Stimulated activated CD8-positive, alpha-beta memory T cell treated with anti-CD3 and anti-CD28 coated beads, Interleukin-15, amount 100 ng/mL, for 4 hours (primary cell): Measurements from ENCODE around the gene ZNF778.

Experiments
- DNase-seq, 2 donors: peaks; one replicate each; pipeline ENCODE4 v3.0.0-alpha.2; 2020; ENCODE audit warnings: low read depth in 2 of 2

ZNF778 gene

DNA sequence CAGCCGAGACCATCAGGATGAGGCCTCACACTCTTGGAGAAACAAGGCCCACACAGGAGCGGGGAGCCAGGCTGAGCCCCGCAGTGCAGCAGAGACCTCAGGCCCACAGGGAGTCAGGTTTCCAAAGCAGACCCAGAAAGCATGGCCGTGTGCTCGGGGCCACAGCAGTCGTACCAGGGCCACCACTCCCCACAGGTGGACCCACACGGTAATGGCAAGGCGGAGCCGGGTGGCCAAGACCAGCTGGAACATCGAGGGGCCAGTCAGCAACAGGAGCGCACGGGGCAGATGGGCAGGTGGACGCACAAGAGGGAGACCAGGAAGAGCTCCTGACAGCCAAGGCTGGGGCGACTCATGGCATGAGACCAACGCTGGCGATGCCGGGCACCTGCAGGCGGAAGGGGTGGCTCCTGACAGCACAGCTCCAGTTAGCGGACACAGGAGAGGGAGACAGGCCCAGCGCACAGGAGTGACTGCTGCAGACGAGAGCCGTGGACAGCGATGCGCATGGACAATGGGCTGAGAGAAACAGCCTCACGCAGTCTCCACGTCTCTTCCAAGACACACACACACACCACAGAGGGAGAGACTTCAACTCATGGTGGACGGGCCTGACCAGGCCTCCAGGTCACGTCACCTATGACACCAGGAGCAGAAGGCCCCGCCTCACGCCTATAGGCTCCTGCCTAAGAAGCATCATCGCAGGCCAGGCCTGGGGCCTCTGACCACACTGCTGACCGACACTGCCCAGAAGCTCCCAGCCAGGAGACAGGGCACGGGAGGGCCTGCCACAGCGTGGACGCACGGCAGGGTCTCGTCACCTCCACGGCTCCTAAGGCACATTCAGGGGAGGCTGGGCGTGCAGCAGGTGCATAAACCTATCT is 58.6 kb downstream of the ZNF778 start:
- DNase-seq, result no peak

DNA sequence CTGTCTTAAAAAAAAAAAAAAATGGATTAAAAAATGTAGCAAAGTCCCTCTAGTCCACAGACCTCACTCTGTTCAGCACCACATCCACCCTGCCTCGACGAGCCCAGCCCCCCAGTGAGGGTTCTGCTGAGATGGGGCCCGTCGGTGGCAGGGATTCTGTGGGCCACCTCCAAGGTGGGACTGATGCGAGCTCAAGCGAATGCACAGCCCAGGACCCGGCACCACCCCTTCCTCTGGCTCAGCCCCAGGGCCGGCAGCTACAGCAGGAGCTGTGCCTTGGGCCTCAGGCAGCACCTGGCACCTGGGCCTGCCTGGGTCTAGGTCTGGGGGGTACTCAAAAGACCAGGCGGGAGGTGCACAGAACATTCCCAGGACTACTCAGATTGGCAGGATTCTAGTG is 59.5 kb downstream of the ZNF778 start:
- DNase-seq, result no peak

DNA sequence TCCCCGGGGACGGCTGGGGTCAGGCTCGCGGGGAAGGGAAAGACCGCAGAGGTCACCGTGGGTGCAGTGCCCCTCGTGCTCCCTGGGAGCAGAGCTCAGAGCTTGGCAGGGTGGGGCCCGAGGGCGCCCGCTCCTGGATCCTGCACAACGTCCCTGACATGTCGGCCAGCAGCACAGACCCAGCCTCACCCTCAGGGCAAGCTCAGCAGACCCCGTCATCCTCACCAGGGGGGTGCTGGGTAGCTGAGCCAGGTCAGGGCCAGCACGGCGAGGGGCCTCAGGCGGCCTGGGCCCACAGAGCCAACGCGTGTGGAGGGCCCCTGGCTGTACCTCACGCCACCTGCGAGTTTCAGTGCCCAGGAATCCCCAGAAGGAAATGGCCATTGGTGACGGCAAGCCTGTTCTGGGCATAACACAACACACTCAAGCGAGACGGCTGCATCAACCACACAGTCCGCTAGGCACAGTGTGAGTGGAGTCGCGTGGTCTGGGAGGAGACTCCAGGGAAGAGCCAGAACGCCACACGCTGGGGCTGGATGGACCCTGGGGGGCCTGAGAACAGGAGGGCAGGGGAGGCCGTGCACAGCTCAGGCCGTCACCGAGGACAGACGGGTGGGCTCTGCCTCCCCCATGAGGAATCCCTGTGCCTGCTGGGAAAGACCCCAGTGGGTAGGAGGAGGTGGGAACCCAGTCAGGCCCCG is 60.3 kb downstream of the ZNF778 start:
- DNase-seq, result no peak

DNA sequence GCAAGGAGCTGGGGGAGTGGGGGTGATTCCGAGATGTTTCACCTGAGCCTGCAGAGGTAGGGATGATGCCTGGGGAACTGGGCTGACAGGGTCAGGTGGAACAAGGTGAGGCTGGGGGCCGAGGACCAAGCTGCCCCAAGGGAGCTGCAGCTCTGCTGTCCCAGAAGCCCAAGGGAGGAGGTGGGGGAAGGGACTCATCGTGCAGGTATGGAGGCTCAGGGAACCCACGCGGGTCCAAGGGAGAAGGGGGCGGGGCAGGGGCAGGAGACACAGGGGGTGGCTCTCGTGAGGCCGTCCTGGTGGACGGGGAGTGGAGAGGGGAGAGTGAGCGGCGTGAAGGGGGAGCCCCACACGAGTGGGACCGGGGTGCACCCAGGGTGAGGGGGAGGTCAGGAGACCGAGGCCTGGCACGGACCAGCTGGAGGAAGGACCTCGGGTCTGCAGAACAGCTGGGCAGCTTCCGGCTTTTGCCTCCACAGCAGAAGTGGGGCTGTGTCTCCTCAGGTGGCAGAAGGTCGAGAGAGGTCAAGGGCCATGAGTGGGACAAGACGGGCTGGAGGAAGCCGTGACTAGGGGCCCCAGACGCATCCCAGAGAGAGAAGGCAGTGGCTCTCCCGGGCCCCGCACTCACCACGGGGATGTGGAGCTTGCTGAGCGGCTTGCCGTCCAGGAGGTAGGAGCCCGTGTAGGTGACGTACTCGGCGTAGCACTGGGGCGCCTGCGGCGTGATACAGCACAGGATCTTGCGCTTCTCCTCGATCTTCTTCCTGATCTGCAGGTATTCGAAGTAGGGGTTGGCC is 61.1 kb downstream of the ZNF778 start:
- no peak for DNase-seq

DNA sequence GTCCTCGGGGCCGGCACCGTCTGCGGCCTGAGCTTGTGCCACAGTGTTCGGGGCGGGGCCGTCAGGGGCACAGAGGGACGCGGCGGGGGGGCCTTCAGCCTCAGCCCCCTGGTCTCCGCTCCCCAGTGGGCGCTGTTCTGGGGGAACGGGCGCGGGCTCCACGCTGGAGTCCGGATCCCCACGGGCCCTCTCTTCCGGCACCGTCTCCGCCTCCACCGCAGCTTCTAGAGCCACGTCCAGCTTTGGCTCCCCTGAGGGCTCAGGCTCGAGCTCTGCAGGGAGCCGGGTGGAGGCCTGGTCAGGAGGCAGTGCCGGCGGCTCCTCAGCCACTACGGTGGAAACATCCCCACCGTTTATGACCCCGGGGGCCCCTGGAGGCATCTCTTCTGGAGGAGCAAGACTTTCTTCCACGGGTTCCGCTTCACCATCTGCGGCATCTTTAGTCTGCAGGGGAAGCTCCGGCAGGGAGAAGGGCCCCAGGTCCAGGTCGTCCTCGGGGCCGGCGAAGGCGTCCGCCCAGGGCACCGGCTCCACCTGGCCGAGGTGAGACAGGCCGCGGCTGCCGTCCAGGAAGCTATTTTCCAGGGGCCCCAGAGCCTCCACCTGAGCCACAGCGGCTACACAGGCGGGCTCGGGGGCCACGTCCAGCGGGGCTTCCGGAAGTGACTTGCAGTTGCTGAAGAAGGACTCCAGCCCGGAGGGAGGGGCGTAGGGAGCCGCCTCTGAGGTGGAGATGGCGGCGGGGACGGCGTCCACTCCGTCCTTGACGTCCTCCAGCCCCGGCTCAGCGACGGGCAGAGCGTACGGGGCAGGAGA is 62.4 kb downstream of the ZNF778 start:
- no peak for DNase-seq

DNA sequence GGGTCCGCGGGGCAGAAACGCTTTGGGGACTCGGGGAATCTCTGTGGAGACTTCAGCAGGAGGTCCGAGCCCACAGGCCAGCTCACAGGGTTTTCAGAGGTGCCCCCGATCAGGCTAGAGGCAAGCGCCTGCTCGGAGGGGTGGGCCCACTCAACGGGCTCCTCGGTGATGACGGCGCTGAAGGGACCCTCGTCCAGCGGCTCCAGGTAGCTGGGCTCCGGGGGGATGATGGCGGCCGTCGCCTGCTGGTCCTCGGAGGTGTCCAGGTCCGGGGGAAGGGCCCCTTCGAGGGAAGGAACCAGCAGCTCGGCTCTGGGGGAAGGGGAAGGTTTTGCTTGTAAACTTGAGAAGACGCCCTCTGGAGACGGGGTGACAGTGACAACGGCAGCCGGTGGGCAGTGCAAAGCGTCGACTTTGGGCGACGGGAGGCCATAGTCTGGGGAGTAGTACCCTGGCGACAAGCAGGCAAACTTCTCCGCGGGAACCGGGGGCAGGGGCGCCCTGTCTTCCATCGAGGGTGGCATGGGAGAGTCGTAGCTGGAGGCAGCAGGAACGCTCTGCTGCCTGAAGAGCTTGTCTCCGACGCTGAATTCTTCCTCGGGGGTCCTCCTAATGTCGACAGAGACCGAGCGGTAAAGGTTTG is 63.2 kb downstream of the ZNF778 start:
- DNase-seq, result no peak

DNA sequence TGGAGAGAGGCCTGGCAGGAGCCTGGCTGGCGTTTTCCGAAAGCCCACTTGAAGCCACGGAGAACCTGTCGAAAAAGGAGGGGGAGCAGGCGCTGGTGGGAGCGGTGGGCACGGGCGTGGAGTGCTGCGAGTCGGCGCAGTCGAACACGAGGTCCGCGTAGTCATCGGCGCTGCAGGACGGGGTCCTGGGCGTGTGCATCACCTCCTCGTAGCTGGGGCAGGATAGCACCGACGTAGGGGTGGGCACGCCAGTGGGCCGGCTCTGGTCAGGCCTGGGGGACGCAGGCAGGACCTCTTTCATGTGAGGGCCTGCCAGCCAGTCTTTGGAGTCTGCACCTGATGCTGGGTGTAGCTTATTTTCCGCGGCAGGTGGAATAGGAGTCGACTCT is 63.7 kb downstream of the ZNF778 start:
- no peak for DNase-seq

DNA sequence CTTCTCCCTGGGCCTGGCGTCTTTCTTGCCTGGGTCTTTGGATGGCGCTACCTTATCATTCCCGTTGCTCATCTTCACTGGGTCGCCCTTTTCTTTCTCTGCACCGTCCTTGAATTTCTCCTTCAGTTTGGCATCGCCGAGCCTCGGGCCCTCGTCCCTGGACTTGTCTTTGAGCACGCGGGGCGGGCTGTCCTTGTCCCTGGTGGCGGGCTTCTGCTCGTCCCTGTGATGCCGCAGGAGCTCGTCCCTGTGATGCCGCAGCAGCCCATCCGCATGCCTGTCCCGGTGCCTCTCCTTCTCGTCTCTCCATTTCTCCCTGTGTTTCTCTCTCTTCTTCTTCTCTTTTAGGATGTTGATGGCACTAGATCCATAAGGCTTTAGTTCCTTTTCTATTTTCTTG is 64.3 kb downstream of the ZNF778 start:
- no peak for DNase-seq

DNA sequence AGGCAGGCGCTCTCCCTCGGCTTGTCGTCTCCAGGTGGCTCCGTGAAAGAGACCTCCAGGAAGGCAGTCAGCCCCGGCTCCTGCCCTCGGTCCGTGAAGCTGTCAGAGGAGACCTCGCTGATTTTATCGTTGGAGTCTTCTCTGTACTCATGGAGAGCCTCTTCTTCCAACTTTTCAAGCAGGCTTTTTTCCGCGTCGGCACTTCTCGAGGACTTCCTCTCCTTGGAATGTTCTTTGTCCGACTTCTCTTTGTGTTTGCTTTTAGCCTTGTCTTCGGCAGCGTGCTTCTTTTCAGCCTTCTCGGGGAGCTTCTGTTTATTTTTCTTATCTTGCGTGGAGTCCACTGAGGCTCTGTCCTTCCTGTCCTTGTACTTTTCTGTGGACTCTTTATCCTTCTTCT is 65.0 kb downstream of the ZNF778 start:
- no peak for DNase-seq

DNA sequence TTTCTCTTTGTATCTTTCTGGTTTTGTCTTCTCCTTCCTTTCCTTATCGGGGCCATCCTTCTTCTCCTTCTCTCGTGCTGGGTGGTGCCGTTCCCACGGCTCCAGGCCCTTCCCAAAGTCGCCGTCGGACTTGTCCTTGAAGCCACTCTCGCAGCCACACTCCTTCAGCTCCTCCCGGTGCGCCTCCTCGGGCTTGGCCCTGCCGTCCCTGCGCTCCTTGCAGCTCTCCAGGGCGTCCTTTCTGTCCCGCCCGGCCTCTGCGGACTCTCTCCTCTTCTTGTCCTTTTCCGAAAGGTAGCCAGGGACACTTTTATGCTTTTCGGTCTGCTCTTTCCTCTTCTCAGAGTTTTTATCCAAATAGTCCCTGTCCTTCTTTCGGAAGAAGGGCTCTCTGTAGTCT is 65.9 kb downstream of the ZNF778 start:
- DNase-seq, result no peak

DNA sequence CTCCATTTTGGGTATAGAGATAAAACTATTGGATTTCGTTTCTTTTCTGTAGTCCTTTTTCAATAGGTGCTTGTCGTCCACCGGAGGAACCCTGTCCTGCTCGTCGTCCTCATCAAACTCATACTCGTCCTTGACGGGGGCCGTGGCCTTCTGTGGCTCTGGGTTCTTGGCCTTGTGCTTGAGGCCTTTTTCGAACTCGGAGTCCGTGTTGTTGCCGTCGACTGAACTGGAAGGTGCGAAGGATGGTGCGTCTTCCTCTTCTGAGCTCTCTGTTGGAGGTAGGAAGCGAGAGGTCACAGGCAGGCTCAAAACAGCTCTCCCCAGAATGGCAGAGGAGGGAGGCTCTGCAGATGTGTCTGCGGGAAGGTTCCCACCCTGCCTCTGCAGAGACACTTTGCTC is 67.9 kb downstream of the ZNF778 start:
- DNase-seq, result no peak

DNA sequence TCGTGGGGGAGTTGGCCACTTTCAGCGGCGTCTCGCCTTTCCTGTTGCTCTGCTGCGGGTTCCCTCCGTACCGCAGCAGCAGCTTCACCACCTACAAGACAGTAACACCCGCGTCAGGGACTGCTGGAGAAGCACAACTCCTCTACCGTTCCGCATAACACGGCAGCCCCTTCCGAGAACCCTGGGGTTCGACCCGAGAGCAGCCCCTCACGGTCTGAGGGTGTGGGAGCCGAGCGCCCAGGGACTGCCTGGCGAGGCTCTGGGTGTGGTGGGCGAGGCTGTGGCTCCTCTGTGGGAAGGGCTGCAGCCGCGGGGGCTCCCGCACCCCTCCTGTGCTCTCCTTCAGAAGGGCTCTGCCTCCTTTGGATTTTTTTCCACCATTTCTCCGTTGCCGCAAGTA is 68.6 kb downstream of the ZNF778 start:
- no peak for DNase-seq
